Heart right ventricle (tissue), 16 donors: ENCODE results near the gene WNT5A. TPM values are rescaled to one million over a fixed set of nuclear protein-coding genes. Genes with fewer than 3 reads are reported as not detected.

ENCODE experiments used
- ATAC-seq, 8 donors: fragments of 200-7000 bp; cut with Tn5 transposase; one replicate each; pipeline ENCODE4 v1.9.1; 2020; ENCODE audit warnings: mild to moderate bottlenecking in 8 of 8, moderate library complexity in 8 of 8, moderate number of reproducible peaks in 1 of 8
- DNase-seq, 2 donors: peaks; one replicate each; pipeline ENCODE4 v3.0.0-alpha.2; 2020
- H3K27ac ChIP-seq, 10 donors: fragments of 200-600 bp; sonication (generic) in 2 of 10; one replicate each; pipeline versions ENCODE4 v1.5.0 to v1.8.0; 2020 to 2022; ENCODE audit warnings: mild to moderate bottlenecking in 3 of 10
- H3K27me3 ChIP-seq, 7 donors: fragments of 200-600 bp; one replicate each; pipeline ENCODE4 v1.8.0; 2021 to 2022; ENCODE audit warnings: mild to moderate bottlenecking in 2 of 7
- H3K36me3 ChIP-seq, 9 donors: fragments of 200-600 bp; sonication (generic) in 1 of 9; one replicate each; pipeline versions ENCODE4 v1.5.0 to v1.8.0; 2020 to 2022; ENCODE audit warnings: mild to moderate bottlenecking in 2 of 9
- H3K4me1 ChIP-seq, 9 donors: fragments of 200-600 bp; sonication (generic) in 1 of 9; one replicate each; pipeline versions ENCODE4 v1.5.0 to v1.8.0; 2020 to 2022; ENCODE audit warnings: mild to moderate bottlenecking in 4 of 9
- H3K4me3 ChIP-seq, 10 donors: fragments of 200-600 bp; sonication (generic) in 2 of 10; one replicate each; pipeline versions ENCODE4 v1.5.0 to v1.8.0; 2020 to 2022; ENCODE audit warnings: mild to moderate bottlenecking in 7 of 10, moderate library complexity in 2 of 10
- H3K9me3 ChIP-seq, 11 donors: fragments of 200-600 bp in 10 of 11; sonication (generic) in 2 of 11; one replicate each; pipeline versions ENCODE4 v1.5.0 to v1.8.0; 2013 to 2022; ENCODE audit warnings: mild to moderate bottlenecking in 2 of 11, control low read depth in 1 of 11, moderate library complexity in 1 of 11
- CTCF ChIP-seq, 9 donors: fragments of 200-600 bp; sonication (generic) in 2 of 9; IDR thresholded peaks; one replicate each; pipeline versions ENCODE4 v1.5.0 to v1.8.0; 2021 to 2022; ENCODE audit warnings: antibody characterized with exemption in 9 of 9, mild to moderate bottlenecking in 5 of 9, moderate library complexity in 1 of 9
- WGBS, 2 donors: extraction: QIAGEN DNeasy Blood & Tissue Kit; methylation state at CpG; one replicate each; pipeline ENCODE4 v1.1.7; 2013; ENCODE audit warnings: inconsistent platforms in 1 of 2; 5-methylcytosine and 5-hydroxymethylcytosine counted together
- intact Hi-C, 10 donors: fragments of 100-400 bp; cut with DNase I; formaldehyde crosslinking; loops; one replicate each; pipeline versions ENCODE4 v1.11.1 to v1.14.2; 2022
- polyA plus RNA-seq, 2 donors: library from polyadenylated mRNA; stranded (reverse); fragments of 200-250 nt; gene quantifications; one replicate each; pipeline ENCODE4 v1.2.3, GENCODE V29; 2013
- total RNA-seq, 10 donors: library from RNA; stranded (reverse); fragmentation: NEBNext Ultra II Directional in 3 of 10; extraction: Animal tissue kit (Norgen Biotek cat#: 25700) in 3 of 10; gene quantifications; one replicate each; pipeline versions ENCODE4 v1.2.1 to v1.2.4, GENCODE V29; 2021 to 2023
- donor health status: Arrhythmogenic right ventricular cardiomyopathy.
- donor health status: ischemic (EF 13 %, LVEDD 7.1; RV severe dilation, severe dysfunction).
- donor health status: healthy with polysubstance abuse.
- donor health status: DM: no; HTN: yes; CAD: no.
- donor health status: DM: no; HTN: no; CAD: no.
- donor health status: ischemic (EF 25% LVEDD 6.9; RV normal size, moderate dysfunction).
- donor health status: ischemic (EF 25% LVEDD 5.7; RV mildly dilated, moderate dysfunction).
- donor health status: healthy.
- donor health status: DM: yes; HTN: yes; CAD: no.
- donor health status: Ischemic cardiomyopathy.
- donor health status: ischemic (EF 35%, LVEDD 5.7; RV mildly dilated, moderate dysfunction).
- donor health status: nonischemic (EF 11% LVEDD 7.7; RV severe dilation, severe dysfunction).
- donor health status: DM: yes; HTN: yes; CAD: no.
- donor health status: PGD.
- donor health status: ischemic (EF 29% LVEDD 5.4; RV normal size, mild dysfunction).
- donor health status: nonischemic (EF 23%, LVEDD 6.1; RV moderate dilation, normal function).

Gene WNT5A
- total and polyA plus RNA-seq, 12 donors, result 0.33 to 5.9 (median 3.2) TPM

GRCh38 chr3:55487381-55488241, 505 bp upstream of the WNT5A start:
- DNase-seq (peak in 1 of 2 donors; percentile 29), ATAC-seq (no peak)
- intact Hi-C loops, result loop anchor here (5.0 to 10.0 kb wide), 11 partner anchors 85 to 765 kb away; no protein-coding TSS in a partner anchor
- Histone ChIP-seq H3K27ac (peak overlapping the region in 8 of 10 donors; percentile 20 to 76 (median 71)), H3K9me3 (no peaks in the 10 kb centered on the region), H3K4me3 (peak overlapping the region; percentile 33 to 72 (median 68)), H3K27me3 (peaks cover 0 to 89% (median 50%) of the 10 kb centered on the region in 7 donors), H3K4me1 (peaks cover 0 to 32% (median 25%) of the 10 kb centered on the region in 9 donors), H3K36me3 (no peaks in the 10 kb centered on the region)
- WGBS, 2 donors, result 0 to 1% methylated on average over 71 of the region's 71 CpGs
- TF ChIP-seq CTCF (IDR thresholded peaks at IDR 0.05), result no peak

GRCh38 chr3:55486101-55486856, 827 bp downstream of the WNT5A start:
- Histone ChIP-seq H3K4me3 (peak overlapping the region; percentile 33 to 72 (median 68)), H3K27me3 (peaks cover 0 to 98% (median 59%) of the 10 kb centered on the region in 7 donors), H3K4me1 (peaks cover 0 to 43% (median 34%) of the 10 kb centered on the region in 9 donors), H3K27ac (peak overlapping the region in 9 of 10 donors; percentile 34 to 76 (median 69)), H3K36me3 (no peaks in the 10 kb centered on the region), H3K9me3 (no peaks in the 10 kb centered on the region)
- 1 to 2% methylated on average over 49 of the region's 49 CpGs for WGBS, 2 donors
- ATAC-seq (peak; percentile 36 to 77 (median 64)), DNase-seq (peak; percentile 52 to 71)
- intact Hi-C loops, result loop anchor here (5.0 to 10.0 kb wide), 11 partner anchors 86 to 766 kb away; no protein-coding TSS in a partner anchor
- TF ChIP-seq CTCF (IDR thresholded peaks at IDR 0.05), result no peak

GRCh38 chr3:55484801-55485791, 2.0 kb downstream of the WNT5A start:
- intact Hi-C loops, result loop anchor here (5.0 to 10.0 kb wide), 12 partner anchors 87 to 767 kb away; no protein-coding TSS in a partner anchor
- WGBS, 2 donors, result 3 to 5% methylated on average over 55 to 57 of the region's 57 CpGs
- Histone ChIP-seq H3K27ac (peak overlapping the region in 9 of 10 donors; percentile 34 to 76 (median 69)), H3K4me1 (peaks cover 0 to 49% (median 34%) of the 10 kb centered on the region in 9 donors), H3K27me3 (peaks cover 0 to 98% (median 58%) of the 10 kb centered on the region in 7 donors), H3K36me3 (no peaks in the 10 kb centered on the region), H3K4me3 (peak overlapping the region; percentile 33 to 72 (median 68)), H3K9me3 (no peaks in the 10 kb centered on the region)
- ATAC-seq (peak; percentile 62 to 87 (median 82)), DNase-seq (peak; percentile 68 to 77)
- peak; percentile 50 to 80 (median 77) for TF ChIP-seq CTCF (IDR thresholded peaks at IDR 0.05)
